Activated CD4-positive, alpha-beta T cell treated with anti-CD3 and anti-CD28 coated beads, Interleukin-2, Interleukin-4, amounts not matched to agents 100 ng/mL and 50 ng/mL, durations not matched to agents 16 hours and 8 hours (primary cell): ENCODE results near the gene SH3TC1.

Experiments
- DNase-seq: peaks from one replicate; pipeline ENCODE4 v3.0.0-alpha.2; 2020; ENCODE audit warnings: low spot score

The SH3TC1 gene

GRCh38 chr4:8181844-8182243 is 17.2 kb upstream of the SH3TC1 start:
- DNase-seq = no peak

GRCh38 chr4:8182294-8182693 is 16.8 kb upstream of the SH3TC1 start:
- DNase-seq = no peak

GRCh38 chr4:8182858-8183725 is 16.0 kb upstream of the SH3TC1 start:
- no peak for DNase-seq

GRCh38 chr4:8184061-8184460 is 15.0 kb upstream of the SH3TC1 start:
- DNase-seq = no peak

- DNase-seq = no peak
Measured at GRCh38 chr4:8185295-8185694, 13.8 kb upstream of the SH3TC1 start.

- DNase-seq = no peak
Measured at GRCh38 chr4:8185930-8186329, 13.2 kb upstream of the SH3TC1 start.

GRCh38 chr4:8188085-8188484 is 11.0 kb upstream of the SH3TC1 start:
- no peak for DNase-seq

- no peak for DNase-seq
Measured at GRCh38 chr4:8188743-8189550, 10.1 kb upstream of the SH3TC1 start.

GRCh38 chr4:8189551-8190466 is 9.3 kb upstream of the SH3TC1 start:
- DNase-seq = no peak

- DNase-seq = no peak
Measured at GRCh38 chr4:8191136-8191747, 7.8 kb upstream of the SH3TC1 start.

GRCh38 chr4:8192748-8193738 is 6.0 kb upstream of the SH3TC1 start:
- DNase-seq = no peak

- no peak for DNase-seq
Measured at GRCh38 chr4:8194306-8195242, 4.5 kb upstream of the SH3TC1 start.

GRCh38 chr4:8195431-8195830 is 3.7 kb upstream of the SH3TC1 start:
- no peak for DNase-seq

- no peak for DNase-seq
Measured at GRCh38 chr4:8195841-8196458, 3.1 kb upstream of the SH3TC1 start.

- no peak for DNase-seq
Measured at GRCh38 chr4:8197521-8197920, 1.6 kb upstream of the SH3TC1 start.

GRCh38 chr4:8198206-8198905 is 734 bp upstream of the SH3TC1 start:
- DNase-seq = no peak

- no peak for DNase-seq
Measured at GRCh38 chr4:8199594-8200301, 658 bp downstream of the SH3TC1 start.
